Activated CD4-positive, alpha-beta T cell treated with anti-CD3 and anti-CD28 coated beads, Interleukin-2, amount 10 ng/mL, durations not matched to agents 7 days and 5 days (primary cell): ENCODE measurements around the gene MT1X. TPM values are rescaled to one million over a fixed set of nuclear protein-coding genes. Genes with fewer than 3 reads are reported as not detected.
"Not testable (repeated sequence)": the region's sequence is repeated elsewhere in the genome, so short reads cannot be mapped to it uniquely, and the experiment has no call there.

ENCODE experiments used
- CTCF ChIA-PET: fragments of 350-600 bp; sonication (Branson Sonifier 250); formaldehyde crosslinking; loops from one replicate; lab custom pipeline; 2021; ENCODE audit warnings: antibody characterized with exemption; lab: Charles Lee
- POLR2A ChIA-PET: fragments of 350-600 bp; sonication (Branson Sonifier 250); formaldehyde crosslinking; loops from one replicate; lab custom pipeline; 2021; ENCODE audit warnings: antibody characterized with exemption; lab: Charles Lee
- DNase-seq: peaks from one replicate; pipeline ENCODE4 v3.0.0-alpha.2; 2020
- H3K27ac Mint-ChIP-seq: one replicate; pipeline ENCODE4 v1.8.0; 2021; ENCODE audit warnings: mild to moderate bottlenecking, moderate library complexity, mixed read lengths
- H3K27me3 Mint-ChIP-seq: one replicate; pipeline ENCODE4 v1.8.0; 2021; ENCODE audit warnings: mixed read lengths
- H3K36me3 Mint-ChIP-seq: one replicate; pipeline ENCODE4 v1.8.0; 2021; ENCODE audit warnings: low read depth, mixed read lengths
- H3K4me1 Mint-ChIP-seq: one replicate; pipeline ENCODE4 v1.8.0; 2021; ENCODE audit warnings: mixed read lengths
- H3K4me3 Mint-ChIP-seq: one replicate; pipeline ENCODE4 v1.8.0; 2021; ENCODE audit warnings: mild to moderate bottlenecking, moderate library complexity, mixed read lengths
- H3K9me3 Mint-ChIP-seq: one replicate; pipeline ENCODE4 v1.8.0; 2021; ENCODE audit warnings: mixed read lengths
- total RNA-seq, 2 experiments: library from RNA; stranded (reverse); gene quantifications; one replicate each; pipeline ENCODE4 v1.2.3, GENCODE V29; 2021

The MT1X gene
- total RNA-seq, 2 experiments from 2014 or later, result 57.6 to 59.1 TPM

- H3K4me1 Mint-ChIP-seq, result peaks cover 33% of the 10 kb centered on the region
- H3K36me3 Mint-ChIP-seq, result no peaks in the 10 kb centered on the region
- no peaks in the 10 kb centered on the region for H3K9me3 Mint-ChIP-seq
- peak; percentile 50 for DNase-seq
- POLR2A ChIA-PET, result interaction anchor here (0.7 kb wide), 1 partner anchor 26 kb away, joined by 3 read pairs; no protein-coding TSS in a partner anchor
- H3K27me3 Mint-ChIP-seq, result no peaks in the 10 kb centered on the region
- peak overlapping the region; percentile 89 for H3K27ac Mint-ChIP-seq
- CTCF ChIA-PET, result interaction anchor here (0.6 to 1.9 kb wide), 5 partner anchors 11 to 53 kb away, joined by 3 to 5 read pairs (median 4); no protein-coding TSS in a partner anchor
- peak overlapping the region; percentile 52 for H3K4me3 Mint-ChIP-seq
These were observed 26.5 kb downstream of the MT1X start for GRCh38 chr16:56708525-56709442.

- H3K27ac Mint-ChIP-seq, result peak overlapping the region; percentile 89
- no peaks in the 10 kb centered on the region for H3K9me3 Mint-ChIP-seq
- ChIA-PET POLR2A (interaction anchor here (0.7 kb wide), 1 partner anchor 27 kb away, joined by 3 read pairs; no protein-coding TSS in a partner anchor), CTCF (interaction anchor here (1.4 to 1.9 kb wide), 2 partner anchors 16 to 42 kb away, joined by 3 to 5 read pairs; no protein-coding TSS in a partner anchor)
- H3K27me3 Mint-ChIP-seq, result no peaks in the 10 kb centered on the region
- peaks cover 33% of the 10 kb centered on the region for H3K4me1 Mint-ChIP-seq
- peak overlapping the region; percentile 52 for H3K4me3 Mint-ChIP-seq
- no peak for DNase-seq
- no peaks in the 10 kb centered on the region for H3K36me3 Mint-ChIP-seq
These were observed 27.3 kb downstream of the MT1X start for GRCh38 chr16:56709443-56710040.

- H3K27me3 Mint-ChIP-seq, result no peaks in the 10 kb centered on the region
- no peaks in the 10 kb centered on the region for H3K36me3 Mint-ChIP-seq
- H3K4me3 Mint-ChIP-seq, result no peak overlapping the region
- CTCF ChIA-PET, result interaction anchor here (1.4 to 1.9 kb wide), 2 partner anchors 15 to 41 kb away, joined by 3 to 5 read pairs; no protein-coding TSS in a partner anchor
- POLR2A ChIA-PET, result no interaction called here
- H3K27ac Mint-ChIP-seq, result peak overlapping the region; percentile 50
- H3K4me1 Mint-ChIP-seq, result peaks cover 33% of the 10 kb centered on the region
- H3K9me3 Mint-ChIP-seq, result no peaks in the 10 kb centered on the region
- DNase-seq, result no peak
These were observed 28.0 kb downstream of the MT1X start for GRCh38 chr16:56710181-56710737.

GRCh38 chr16:56711862-56712261 is 29.6 kb downstream of the MT1X start:
- H3K27ac Mint-ChIP-seq, result no peak overlapping the region
- H3K9me3 Mint-ChIP-seq, result no peaks in the 10 kb centered on the region
- POLR2A ChIA-PET, result no interaction called here
- H3K4me1 Mint-ChIP-seq, result peaks cover 33% of the 10 kb centered on the region
- no peaks in the 10 kb centered on the region for H3K36me3 Mint-ChIP-seq
- H3K27me3 Mint-ChIP-seq, result no peaks in the 10 kb centered on the region
- H3K4me3 Mint-ChIP-seq, result no peak overlapping the region
- CTCF ChIA-PET, result interaction anchor here (0.6 kb wide), 1 partner anchor 10 kb away, joined by 4 read pairs; no protein-coding TSS in a partner anchor
- DNase-seq, result no peak

GRCh38 chr16:56713794-56714193 is 31.5 kb downstream of the MT1X start:
- ChIA-PET POLR2A (no interaction called here), CTCF (no interaction called here)
- H3K27me3 Mint-ChIP-seq, result no peaks in the 10 kb centered on the region
- no peak for DNase-seq
- no peaks in the 10 kb centered on the region for H3K9me3 Mint-ChIP-seq
- H3K4me1 Mint-ChIP-seq, result peaks cover 19% of the 10 kb centered on the region
- H3K27ac Mint-ChIP-seq, result no peak overlapping the region
- H3K36me3 Mint-ChIP-seq, result no peaks in the 10 kb centered on the region
- H3K4me3 Mint-ChIP-seq, result no peak overlapping the region

GRCh38 chr16:56715126-56715525 is 32.9 kb downstream of the MT1X start:
- H3K4me1 Mint-ChIP-seq, result peaks cover 5% of the 10 kb centered on the region
- CTCF ChIA-PET, result interaction anchor here (1.1 kb wide), 1 partner anchor 18 kb away, joined by 4 read pairs; no protein-coding TSS in a partner anchor
- no peak overlapping the region for H3K4me3 Mint-ChIP-seq
- DNase-seq, result no peak
- no peaks in the 10 kb centered on the region for H3K9me3 Mint-ChIP-seq
- H3K36me3 Mint-ChIP-seq, result no peaks in the 10 kb centered on the region
- POLR2A ChIA-PET, result no interaction called here
- H3K27me3 Mint-ChIP-seq, result no peaks in the 10 kb centered on the region
- no peak overlapping the region for H3K27ac Mint-ChIP-seq

- no peaks in the 10 kb centered on the region for H3K9me3 Mint-ChIP-seq
- H3K27me3 Mint-ChIP-seq, result peaks cover 6% of the 10 kb centered on the region
- ChIA-PET POLR2A (no interaction called here), CTCF (interaction anchor here (0.6 to 3.8 kb wide), 7 partner anchors 9 to 169 kb away, joined by 3 to 21 read pairs (median 3); partner anchors contain the start of gene NUP93)
- H3K4me3 Mint-ChIP-seq, result no peak overlapping the region
- DNase-seq, result no peak
- no peak overlapping the region for H3K27ac Mint-ChIP-seq
- H3K36me3 Mint-ChIP-seq, result no peaks in the 10 kb centered on the region
- H3K4me1 Mint-ChIP-seq, result no peaks in the 10 kb centered on the region
These were observed 34.5 kb downstream of the MT1X start for GRCh38 chr16:56716761-56717160.

GRCh38 chr16:56717532-56717931 is 35.3 kb downstream of the MT1X start:
- H3K27ac Mint-ChIP-seq, H3K4me3 Mint-ChIP-seq, H3K36me3 Mint-ChIP-seq, H3K9me3 Mint-ChIP-seq, H3K4me1 Mint-ChIP-seq, POLR2A ChIA-PET, DNase-seq: not testable (repeated sequence)
- H3K27me3 Mint-ChIP-seq, result peaks cover 10% of the 10 kb centered on the region
- CTCF ChIA-PET, result interaction anchor here (1.0 to 3.8 kb wide), 8 partner anchors 8 to 170 kb away, joined by 3 to 21 read pairs (median 3); partner anchors contain the start of gene NUP93

- ChIA-PET CTCF (interaction anchor here (0.6 to 1.4 kb wide), 3 partner anchors 11 to 20 kb away, joined by 3 to 4 read pairs (median 3); no protein-coding TSS in a partner anchor), POLR2A (no interaction called here)
- H3K36me3 Mint-ChIP-seq, result no peaks in the 10 kb centered on the region
- no peak overlapping the region for H3K27ac Mint-ChIP-seq
- no peak overlapping the region for H3K4me3 Mint-ChIP-seq
- H3K27me3 Mint-ChIP-seq, result peaks cover 12% of the 10 kb centered on the region
- no peaks in the 10 kb centered on the region for H3K4me1 Mint-ChIP-seq
- no peak for DNase-seq
- H3K9me3 Mint-ChIP-seq, result no peaks in the 10 kb centered on the region
These were observed 40.1 kb downstream of the MT1X start for GRCh38 chr16:56722200-56722842.

- no peaks in the 10 kb centered on the region for H3K9me3 Mint-ChIP-seq
- no peak overlapping the region for H3K27ac Mint-ChIP-seq
- peaks cover 6% of the 10 kb centered on the region for H3K4me1 Mint-ChIP-seq
- peaks cover 12% of the 10 kb centered on the region for H3K27me3 Mint-ChIP-seq
- H3K4me3 Mint-ChIP-seq, result no peak overlapping the region
- ChIA-PET CTCF (interaction anchor here (0.6 to 1.6 kb wide), 2 partner anchors 22 to 64 kb away, joined by 3 read pairs; no protein-coding TSS in a partner anchor), POLR2A (no interaction called here)
- no peaks in the 10 kb centered on the region for H3K36me3 Mint-ChIP-seq
- DNase-seq, result no peak
These were observed 41.9 kb downstream of the MT1X start for GRCh38 chr16:56724191-56724590.

GRCh38 chr16:56726283-56726682 is 44.0 kb downstream of the MT1X start:
- CTCF ChIA-PET, result interaction anchor here (1.5 kb wide), 1 partner anchor 9 kb away, joined by 5 read pairs; no protein-coding TSS in a partner anchor
- H3K27ac Mint-ChIP-seq, result no peak overlapping the region

GRCh38 chr16:56726926-56727325 is 44.7 kb downstream of the MT1X start:
- Mint-ChIP-seq H3K4me1 (peaks cover 13% of the 10 kb centered on the region), H3K4me3 (no peak overlapping the region), H3K27ac (no peak overlapping the region), H3K36me3 (no peaks in the 10 kb centered on the region), H3K9me3 (no peaks in the 10 kb centered on the region), H3K27me3 (peaks cover 6% of the 10 kb centered on the region)
- CTCF ChIA-PET, result interaction anchor here (1.2 kb wide), 1 partner anchor 25 kb away, joined by 3 read pairs; no protein-coding TSS in a partner anchor
- DNase-seq, result no peak
- POLR2A ChIA-PET, result no interaction called here

More at GRCh38 chr16:56726283-56726682, 44.0 kb downstream of the MT1X start:
- POLR2A ChIA-PET, result no interaction called here
- Mint-ChIP-seq H3K9me3 (no peaks in the 10 kb centered on the region), H3K27me3 (peaks cover 9% of the 10 kb centered on the region), H3K4me1 (peaks cover 13% of the 10 kb centered on the region), H3K36me3 (no peaks in the 10 kb centered on the region), H3K4me3 (no peak overlapping the region)
- DNase-seq, result no peak
